SK-N-SH treated with all-trans-retinoic acid at 6 μM for 48 hours (cell line): Measurements from ENCODE around the gene BMPR2.

Experiments used
- ESRRG ChIP-seq: fragments of 250-450 bp; sonication (Bioruptor Pico); IDR thresholded peaks from 2 replicates; pipeline ENCODE4 v1.6.1; 2021; ENCODE audit warnings: mild to moderate bottlenecking
- ISL1 ChIP-seq: fragments of 250-450 bp; sonication (Bioruptor Pico); IDR thresholded peaks from 2 replicates; pipeline ENCODE4 v2.1.2; 2022; ENCODE audit warnings: mild to moderate bottlenecking, moderate library complexity
- ZNF70 ChIP-seq: fragments of 450-650 bp; formaldehyde crosslinking; IDR thresholded peaks from 2 replicates; pipeline ENCODE4 v1.5.0; 2020; ENCODE audit warnings: mild to moderate bottlenecking, moderate library complexity

DNA sequence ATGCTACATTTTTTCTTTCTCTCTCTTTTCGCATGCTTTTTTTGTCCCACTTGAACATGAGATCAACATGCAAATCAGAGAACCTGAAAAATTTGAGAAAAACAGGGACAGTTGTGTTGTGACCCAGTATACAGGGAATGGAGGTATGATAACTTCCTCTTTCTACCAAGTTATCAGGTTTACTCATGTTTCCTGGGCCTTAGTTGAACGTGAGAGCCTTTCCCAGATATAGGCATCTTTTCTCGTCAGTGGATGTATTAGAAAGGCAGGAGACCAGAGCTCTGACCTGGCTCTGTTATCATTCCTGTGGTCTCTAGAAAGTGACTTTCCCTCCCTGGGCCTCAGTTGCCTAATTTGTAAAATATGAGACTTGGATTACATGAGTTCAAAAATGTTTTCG, 228.6 kb downstream of the BMPR2 start:
- TF ChIP-seq ESRRG (CRISPR knock-in tag) (no peak), ZNF70 (no peak), ISL1 (CRISPR knock-in tag) (no peak)
